D721Med (cell line): ENCODE measurements around the gene TANK.

Experiments
- DNase-seq: peaks from one replicate; pipeline ENCODE4 v3.0.0; 2011; ENCODE audit warnings: low spot score; ENCODE audit not compliant: insufficient read length
- FAIRE-seq: peaks from 2 replicates; lab custom pipeline; 2011; peaks lifted over from hg19 to GRCh38; lab: Jason Lieb, UNC
- TF ChIP-seq, protein P1 (sequence below): IDR thresholded peaks from 2 replicates; pipeline ENCODE4 v1.5.1; 2012; ENCODE audit warnings: mild to moderate bottlenecking, control low read depth; ENCODE audit not compliant: insufficient read depth; ENCODE audit errors: missing control alignments

The TANK gene

DNA sequence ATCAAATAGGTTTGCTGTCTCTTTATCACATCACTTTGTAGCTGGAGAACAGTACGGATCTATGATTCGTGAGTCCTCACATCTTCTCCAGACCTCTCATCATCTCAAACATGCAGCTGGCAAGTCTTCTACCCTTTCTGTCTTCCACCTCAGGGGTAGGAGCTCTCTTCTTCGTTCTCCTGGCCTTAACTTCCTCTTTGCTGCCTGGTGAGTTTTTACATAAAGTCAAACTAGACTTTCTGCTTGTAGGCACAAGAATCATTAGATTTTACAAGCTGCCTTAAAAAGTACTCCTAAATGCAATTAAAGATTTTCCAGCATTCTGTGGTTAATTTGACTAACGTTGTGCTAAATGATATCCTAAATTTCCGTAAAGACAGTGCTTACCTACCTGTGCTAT is 43.7 kb upstream of the TANK start:
- FAIRE-seq: no peak
- no peak for DNase-seq
- TF ChIP-seq, protein P1, sequence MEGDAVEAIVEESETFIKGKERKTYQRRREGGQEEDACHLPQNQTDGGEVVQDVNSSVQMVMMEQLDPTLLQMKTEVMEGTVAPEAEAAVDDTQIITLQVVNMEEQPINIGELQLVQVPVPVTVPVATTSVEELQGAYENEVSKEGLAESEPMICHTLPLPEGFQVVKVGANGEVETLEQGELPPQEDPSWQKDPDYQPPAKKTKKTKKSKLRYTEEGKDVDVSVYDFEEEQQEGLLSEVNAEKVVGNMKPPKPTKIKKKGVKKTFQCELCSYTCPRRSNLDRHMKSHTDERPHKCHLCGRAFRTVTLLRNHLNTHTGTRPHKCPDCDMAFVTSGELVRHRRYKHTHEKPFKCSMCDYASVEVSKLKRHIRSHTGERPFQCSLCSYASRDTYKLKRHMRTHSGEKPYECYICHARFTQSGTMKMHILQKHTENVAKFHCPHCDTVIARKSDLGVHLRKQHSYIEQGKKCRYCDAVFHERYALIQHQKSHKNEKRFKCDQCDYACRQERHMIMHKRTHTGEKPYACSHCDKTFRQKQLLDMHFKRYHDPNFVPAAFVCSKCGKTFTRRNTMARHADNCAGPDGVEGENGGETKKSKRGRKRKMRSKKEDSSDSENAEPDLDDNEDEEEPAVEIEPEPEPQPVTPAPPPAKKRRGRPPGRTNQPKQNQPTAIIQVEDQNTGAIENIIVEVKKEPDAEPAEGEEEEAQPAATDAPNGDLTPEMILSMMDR: no peak

- no peak for FAIRE-seq
Observed at GRCh38 chr2:161117506-161117905, 42.7 kb upstream of the TANK start.

GRCh38 chr2:161118722-161119121 is 41.5 kb upstream of the TANK start:
- no peak for DNase-seq
- TF ChIP-seq, protein P1: no peak
- no peak for FAIRE-seq

More at GRCh38 chr2:161117506-161117905, 42.7 kb upstream of the TANK start:
- DNase-seq: no peak
- TF ChIP-seq, protein P1: no peak

DNA sequence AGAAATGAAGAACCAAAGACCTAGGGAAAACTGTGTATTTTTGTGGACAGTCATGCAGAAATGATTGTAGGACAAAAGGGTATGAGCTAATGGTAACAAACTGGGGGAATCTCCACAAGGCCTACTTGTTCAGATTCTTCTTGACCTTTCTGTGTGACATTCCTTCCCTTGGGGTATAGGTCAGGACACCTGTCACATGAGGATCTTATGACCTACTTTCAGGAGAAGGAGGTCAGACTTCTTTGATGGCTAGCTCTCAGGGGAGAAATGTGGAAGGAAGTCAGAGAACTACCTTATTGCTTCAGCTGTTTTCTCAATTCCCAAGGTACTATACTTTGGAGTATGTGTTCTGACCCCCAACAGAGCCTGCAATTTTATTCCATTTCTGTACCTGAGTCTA is 40.7 kb upstream of the TANK start:
- FAIRE-seq: no peak
- TF ChIP-seq, protein P1: no peak
- no peak for DNase-seq

GRCh38 chr2:161120775-161121174 is 39.5 kb upstream of the TANK start:
- DNase-seq (no peak), FAIRE-seq (no peak)
- TF ChIP-seq, protein P1: no peak

DNA sequence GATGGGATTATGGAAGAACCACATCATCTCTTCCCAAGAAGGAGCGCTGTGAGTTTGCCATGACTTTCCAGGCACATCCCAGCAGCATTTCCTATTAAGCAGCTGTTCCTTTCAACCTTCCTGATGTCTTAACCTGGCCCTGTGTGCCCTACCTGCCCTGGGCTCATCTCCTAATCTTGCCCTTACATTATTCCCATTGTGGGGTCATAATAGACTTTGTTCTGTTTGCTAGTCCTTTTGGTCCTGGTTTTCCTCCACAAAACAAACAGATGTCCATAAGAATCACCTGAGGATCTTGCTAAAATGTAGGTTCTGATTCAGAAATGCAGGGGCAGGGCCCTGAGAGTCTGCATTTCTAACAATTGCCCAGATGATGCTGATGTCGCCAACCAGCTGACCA is 38.6 kb upstream of the TANK start:
- no peak for FAIRE-seq
- DNase-seq: no peak
- TF ChIP-seq, protein P1: no peak

DNA sequence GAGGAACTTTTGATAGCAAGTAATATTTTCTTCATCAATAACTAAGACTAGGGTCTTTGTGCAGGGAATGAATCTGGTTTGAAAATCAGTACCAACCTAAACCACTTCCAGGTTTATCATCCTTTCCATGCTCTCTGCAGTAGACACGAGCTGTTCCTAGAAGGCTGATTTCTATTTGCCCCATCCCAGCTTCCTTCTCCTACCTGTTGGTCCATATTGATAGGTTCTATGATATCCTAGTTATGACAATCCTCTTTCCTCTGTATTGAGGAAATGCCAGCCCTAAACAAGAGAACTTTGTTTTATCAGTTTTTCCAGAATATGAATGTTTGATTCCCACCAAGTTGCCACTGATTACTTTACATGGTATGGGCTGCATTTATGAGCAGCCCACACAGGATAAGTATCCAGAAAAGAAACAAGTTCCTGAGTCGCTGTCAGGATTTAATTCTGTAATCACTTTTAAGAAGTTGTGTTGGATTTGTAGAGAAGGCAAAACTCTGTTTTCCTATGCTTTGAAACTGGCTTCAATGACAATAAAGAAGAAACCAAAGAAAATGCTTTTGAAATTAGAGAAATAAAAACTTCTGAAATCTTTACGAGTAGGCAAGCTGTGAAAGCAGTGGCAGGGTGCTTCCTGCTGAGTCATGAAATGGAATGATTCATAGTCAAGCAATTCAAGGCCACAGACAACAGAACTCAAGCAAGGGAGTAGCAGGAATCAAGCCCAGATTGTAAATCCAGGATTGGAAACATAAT is 37.3 kb upstream of the TANK start:
- no peak for DNase-seq
- FAIRE-seq: no peak
- TF ChIP-seq, protein P1: no peak
